ENCODE results near the gene SMIM20.
A peak's percentile ranks its signal among the peaks of the same experiment; 100 is the strongest.
"Not testable (repeated sequence)": the region's sequence is repeated elsewhere in the genome, so short reads cannot be mapped to it uniquely, and the experiment has no call there.

Gene SMIM20

DNA sequence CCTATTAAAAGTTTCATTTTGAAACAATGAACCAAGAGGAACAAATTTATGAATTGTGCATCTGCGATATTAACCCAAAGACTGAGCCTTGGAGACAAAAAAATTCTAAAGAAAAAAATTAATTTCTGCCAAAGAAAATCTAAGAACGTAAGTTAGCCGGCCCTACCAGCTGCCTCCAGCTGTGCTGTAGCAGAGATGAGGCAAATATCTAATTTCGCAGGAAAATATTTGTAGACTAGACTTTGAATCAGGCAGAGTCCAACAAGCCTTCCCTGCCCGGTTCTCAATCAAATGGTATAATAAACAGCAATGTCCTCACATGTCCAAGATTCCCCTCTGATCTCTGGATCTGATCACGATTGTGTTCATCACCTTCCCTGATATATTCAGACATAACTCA lies 21.2 kb upstream of the SMIM20 start:
- DNase-seq = no peak

DNA sequence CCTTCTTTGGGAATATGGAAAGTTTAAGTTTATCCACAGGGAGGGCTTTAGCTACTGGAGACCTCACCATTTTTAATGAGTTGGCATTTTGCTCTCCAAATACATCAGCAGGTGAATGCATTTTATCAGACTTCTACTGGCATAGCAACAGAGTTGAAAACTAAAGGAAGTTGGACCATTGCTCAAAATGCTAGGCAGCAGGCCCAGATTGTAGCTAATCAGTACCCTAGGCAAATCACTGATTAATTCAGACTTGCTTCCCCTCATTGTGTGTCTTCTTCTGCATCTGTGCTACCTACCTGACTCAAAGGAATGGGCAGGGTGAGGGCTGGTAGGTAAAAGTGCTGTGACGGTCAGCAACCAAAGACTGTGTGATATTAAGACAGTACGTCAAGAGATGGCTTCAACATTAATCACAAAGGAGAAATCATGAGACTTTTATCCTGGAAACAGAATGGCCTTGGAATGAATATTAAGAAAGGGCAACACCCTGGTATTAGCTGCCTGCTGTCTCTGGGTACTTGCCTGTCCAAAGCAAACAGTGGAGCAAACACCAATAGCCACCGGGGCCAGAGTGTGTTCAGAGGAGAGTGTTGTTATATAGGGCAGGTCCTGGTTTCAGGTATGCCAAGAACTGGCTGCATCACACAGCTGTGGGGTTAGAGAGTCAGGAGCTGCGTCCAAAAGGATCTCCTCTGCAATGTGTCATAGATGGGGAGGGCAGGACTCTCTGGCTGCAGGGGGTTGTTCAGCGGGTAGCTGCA lies 17.1 kb upstream of the SMIM20 start:
- no peak for DNase-seq

DNA sequence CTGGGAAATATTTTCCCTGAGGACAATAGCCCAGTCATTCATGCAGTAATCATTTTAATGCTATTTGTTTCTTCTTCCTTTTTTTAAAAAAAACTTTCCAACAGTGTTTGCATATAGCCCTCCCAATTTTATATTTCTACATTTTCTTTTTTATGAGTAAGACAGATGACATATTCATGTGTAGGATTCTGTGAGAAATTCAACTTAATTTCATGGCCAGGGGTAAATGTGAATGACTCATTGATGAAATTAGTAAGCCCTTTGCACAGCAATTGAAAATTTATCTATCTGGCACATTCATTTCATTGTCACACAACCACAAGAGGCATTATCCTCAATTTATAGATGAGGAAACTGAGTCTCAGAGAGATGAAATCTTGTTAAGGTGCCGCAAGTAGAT lies 13.7 kb upstream of the SMIM20 start:
- no peak for DNase-seq

DNA sequence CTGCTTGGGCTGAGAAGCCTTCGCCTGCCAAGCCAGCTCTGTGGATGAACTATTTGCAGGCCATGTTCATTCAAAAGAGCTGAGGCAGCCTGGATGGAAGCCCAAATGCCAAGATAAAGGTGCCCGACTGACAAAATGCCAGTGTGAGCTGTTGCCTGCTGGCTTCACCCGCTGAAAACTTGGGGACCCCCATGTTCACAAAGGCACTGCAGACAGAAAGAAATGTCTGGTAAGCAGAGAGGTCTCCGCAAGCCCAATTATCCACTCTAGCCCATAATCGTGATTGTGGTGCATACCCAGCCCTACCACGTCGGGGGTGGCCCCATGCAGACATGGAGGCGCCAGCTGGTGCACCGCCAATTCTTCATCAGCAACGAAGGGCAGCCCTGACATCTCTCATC lies 13.0 kb upstream of the SMIM20 start:
- DNase-seq = no peak

DNA sequence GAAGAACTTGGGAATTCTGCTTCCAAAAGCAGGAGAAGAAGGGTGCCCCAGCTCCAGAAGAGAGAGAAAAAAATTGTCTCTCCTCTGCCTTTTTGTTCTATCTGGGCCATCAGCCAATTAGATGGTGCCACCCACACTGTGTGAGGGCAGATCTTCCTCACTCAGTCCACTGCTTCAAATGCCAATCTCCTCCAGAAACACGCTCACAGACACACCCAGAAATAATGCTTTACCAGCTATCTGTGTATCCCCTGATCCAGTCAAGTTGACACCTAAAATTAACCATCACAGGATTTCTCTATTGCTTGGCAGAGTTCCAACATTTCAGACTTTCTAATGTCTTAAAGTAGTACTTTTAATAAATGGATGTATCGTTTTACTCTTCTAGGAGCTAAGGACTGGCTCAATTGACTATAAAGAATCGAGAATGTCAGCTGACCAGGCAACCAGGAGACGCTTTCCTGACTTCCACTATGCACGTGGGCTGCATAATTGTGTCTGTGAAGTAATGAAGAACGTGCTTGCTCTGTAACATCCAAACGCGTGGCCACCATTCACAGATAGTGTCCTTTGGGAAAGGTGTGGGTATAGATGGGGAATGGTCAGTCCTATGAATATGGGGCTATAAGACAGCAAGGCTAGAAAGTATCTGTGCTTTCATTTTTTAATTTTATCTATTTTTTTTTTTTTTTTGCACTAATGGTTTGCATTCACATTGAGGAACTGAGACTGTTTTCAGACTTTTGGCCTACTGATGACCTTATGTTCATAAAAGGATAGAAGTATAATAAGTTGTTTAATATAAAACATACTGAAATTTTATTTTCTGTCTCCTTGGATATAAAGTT lies 9.9 kb upstream of the SMIM20 start:
- DNase-seq = no peak

DNA sequence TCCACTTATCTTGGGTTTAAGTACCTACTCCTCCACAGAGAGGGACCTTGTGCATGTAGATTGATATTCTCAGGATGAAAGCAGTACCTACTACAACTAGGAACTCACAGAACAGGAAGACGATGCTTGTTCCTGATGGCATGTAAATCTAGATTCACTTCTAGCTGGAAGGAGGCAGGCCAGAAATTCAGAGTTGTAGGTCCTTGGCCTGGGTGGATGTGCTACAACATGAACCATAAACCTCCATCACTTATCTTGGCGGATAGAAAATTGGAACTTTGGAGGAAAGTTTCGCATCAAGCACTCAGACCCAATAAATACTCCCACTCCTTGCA lies 9.3 kb upstream of the SMIM20 start:
- no peak for DNase-seq

DNA sequence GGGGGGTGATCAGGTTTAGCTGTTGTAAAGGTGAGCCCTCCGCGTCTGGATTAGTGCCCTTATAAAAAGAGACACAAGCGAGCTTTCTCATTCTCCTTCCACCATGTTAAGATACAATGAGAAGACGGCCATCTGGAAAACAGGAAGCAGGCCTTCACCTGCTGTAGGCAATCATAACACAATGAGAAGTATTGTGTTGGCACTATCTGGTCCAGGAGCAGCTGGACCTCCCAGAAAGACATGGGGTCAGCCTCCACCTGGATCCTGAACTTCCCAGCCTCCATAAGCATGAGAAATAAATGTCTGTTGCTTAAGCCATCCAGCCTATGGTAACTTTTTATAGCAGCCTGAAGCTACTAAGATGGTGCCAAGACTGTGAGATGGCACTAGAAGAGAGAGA lies 8.6 kb upstream of the SMIM20 start:
- no peak for DNase-seq

DNA sequence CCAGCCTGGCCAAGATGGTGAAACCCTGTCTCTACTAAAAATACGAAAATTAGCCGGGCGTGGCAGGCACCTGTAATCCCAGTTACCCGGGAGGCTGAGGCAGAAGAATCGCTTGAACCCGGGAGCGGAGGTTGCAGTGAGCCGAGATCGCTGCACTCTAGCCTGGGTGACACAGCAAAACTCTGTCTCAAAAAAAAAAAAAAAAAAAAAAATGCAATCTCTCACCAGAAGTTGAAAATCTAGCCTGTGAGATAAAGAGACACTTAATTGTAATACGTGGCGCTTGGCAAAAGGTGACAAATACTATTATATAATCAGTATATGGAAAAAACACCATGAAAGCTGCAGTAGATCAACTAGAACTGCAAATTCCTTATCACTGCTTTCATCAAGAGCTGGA lies 7.9 kb upstream of the SMIM20 start:
- DNase-seq = not testable (repeated sequence)

DNA sequence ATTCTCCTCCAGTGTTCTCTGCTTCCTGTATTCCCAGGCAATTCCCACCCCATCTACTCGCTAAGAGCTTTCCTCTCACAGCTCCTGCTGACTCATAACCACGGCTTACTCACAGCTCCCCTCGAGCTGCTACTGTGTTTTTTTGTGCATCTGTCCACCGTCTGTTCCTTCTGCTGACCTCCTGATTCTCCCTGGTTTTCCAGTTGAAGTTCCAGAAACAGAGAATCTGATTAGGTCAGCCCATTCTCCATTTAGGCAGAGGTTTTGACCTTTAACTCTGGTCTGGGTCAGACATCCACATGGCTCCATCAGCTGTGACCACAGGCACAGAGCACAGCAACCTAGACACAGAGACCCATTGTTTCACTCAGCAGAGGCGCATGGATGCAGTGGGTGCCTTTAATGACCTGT lies 5.5 kb upstream of the SMIM20 start:
- no peak for DNase-seq

DNA sequence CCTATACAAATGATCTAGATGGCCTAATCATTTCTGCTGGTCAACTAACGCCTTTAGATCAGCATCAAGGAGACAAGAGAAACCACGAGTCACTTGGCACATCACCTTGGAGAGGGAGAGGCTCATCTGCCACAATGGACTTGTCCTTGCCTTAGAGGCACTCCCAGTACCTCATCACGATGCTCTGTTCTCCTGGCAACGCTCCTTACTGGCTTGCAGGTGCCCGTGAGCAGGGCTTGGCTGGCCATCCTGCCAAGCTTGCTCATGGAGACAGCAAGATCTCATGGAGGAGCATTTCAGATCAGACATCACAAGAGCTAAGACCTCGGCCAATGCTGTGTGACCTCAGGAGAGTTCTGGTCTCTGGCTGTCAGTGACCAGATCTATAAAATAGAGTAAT lies 2.7 kb upstream of the SMIM20 start:
- DNase-seq = no peak

DNA sequence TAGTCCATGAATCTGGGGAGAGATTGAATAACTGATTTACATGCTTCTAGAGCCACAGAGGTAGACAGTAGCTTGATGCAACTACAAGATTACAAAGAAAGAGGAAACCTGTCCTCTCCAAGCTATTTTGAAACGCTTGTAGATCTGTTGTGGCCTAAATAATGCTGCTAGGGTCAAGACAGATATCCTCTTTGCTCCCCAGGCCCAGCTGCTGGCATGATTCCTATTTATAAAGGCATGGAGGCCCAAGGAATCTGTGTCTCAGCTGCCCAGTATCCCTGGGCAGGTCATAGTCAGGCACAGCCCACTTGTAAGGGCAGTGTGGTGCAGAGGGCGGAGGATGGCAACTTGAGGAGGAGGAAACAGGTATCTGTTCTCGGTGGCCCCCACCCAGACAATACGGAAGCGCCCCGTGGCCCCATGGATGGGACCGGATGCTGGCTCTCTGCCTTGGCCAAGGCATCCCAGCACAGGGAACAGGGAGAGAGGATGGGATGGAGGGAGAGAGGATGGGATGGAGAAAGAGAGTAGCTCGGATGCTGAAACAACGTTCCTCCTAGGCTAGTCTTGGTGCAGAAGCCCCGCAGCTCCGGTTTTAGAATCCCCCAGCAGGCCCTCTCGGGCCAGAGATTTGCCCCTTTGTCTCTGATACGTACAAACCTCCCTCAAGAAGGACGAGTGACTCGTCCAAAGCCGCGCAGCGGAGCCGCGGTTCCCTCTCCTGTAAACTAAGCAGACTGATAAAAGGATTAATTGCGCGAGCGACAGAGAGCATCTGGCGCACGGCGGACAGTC lies 767 bp upstream of the SMIM20 start:
- no peak for DNase-seq

DNA sequence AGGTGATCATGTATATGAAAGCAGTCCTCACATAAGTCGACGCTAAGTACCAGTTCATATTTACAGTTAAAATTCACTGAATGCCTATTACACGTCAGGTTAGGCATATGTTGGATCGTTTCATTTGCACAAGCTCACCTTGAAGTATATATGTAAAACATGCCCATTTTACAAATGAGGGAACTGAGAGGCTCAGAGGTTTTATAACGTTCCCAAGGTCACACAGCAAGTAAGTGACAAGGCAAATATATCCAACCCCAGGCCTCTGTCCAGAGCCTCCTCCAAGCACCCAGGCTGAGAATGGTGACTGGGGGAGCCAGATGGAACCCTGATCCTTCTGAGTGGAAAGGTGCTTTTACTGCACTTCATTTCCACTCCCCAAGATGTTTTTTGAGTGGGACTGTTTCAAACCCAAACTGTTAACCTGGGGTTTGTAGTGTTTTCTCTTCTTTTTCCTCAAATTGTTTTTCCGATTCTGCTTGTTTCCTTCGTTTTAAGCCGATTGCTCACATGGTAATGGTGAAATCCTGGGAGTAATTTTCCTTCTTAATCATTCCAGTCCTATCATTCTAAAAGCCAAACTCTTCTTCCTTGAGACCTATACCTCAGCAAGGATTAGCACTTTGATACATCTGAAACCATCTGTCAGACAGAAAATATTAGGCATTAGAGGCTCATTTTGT lies 791 bp downstream of the SMIM20 start:
- DNase-seq = no peak

DNA sequence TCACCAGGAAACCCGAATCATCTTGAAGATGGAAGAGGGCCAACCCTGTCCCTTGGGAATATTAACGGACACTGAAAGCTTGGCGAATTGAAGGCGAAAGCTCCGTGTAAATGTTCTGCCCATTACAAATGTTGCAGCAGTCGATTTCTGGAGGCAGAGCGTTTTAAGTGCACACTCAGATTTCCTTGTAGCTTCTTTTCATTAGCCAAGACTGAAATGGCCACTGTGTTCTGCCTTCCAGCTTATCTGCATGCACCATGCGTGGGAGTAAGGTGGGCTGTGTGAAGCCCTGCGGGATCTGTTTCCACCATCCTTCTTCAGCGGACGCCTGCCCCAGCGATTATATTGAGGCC lies 1.3 kb downstream of the SMIM20 start:
- no peak for DNase-seq

DNA sequence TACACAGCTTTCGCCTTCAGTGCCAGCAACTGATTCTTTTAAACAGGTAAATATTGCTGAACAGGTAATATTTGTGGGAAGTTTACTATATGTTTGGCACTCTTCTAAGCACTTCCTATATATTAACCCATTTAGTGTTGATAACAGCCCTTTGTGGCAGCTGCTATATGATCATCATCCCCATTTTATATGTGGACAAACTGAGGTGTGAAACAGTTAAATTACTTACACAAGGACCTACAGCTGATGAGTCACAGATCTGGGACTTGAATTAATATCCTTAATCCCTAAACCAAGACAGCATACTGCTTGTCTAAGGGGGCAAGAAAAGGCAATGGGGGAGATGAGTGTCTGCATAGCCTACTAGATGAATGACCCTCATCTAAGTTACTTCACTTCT lies 2.9 kb downstream of the SMIM20 start:
- no peak for DNase-seq

DNA sequence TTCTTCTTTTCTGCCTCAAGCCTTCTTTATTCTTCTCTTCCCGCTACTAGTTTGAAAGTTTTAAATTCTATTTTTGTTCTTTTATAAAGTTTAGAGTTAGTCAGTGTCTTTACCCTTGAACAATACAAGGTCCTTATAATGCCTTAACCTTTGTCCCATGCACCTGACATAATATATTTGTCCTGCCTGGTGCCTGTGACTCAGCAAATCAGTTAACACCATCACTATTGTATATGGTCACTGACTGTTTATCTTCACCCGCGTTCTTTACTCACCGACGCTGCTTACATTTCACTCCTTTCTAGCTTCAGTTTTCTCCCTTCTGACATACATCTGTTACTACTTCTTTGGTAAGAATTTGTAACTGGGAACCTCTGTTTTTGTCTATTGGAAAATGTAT lies 5.7 kb downstream of the SMIM20 start:
- no peak for DNase-seq

DNA sequence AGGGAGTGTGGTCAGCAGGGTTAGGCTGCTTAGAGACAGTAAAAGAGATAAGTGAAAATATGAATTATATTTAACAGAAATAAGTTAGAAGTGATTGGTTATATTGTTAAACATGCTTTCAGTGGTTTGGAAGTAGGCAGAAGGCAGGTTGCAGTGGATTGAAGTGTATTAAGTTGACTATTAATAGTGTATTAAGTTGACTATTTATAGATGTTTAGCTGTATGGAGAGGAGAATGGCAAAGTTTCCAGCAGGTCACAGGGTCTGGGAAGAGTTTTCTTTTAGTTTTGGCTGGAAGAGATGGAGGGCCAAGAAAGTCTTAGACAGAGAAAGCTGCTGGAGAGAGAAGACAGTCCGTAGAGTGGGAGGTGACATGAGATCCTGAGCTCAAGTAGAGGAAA lies 7.9 kb downstream of the SMIM20 start:
- no peak for DNase-seq

DNA sequence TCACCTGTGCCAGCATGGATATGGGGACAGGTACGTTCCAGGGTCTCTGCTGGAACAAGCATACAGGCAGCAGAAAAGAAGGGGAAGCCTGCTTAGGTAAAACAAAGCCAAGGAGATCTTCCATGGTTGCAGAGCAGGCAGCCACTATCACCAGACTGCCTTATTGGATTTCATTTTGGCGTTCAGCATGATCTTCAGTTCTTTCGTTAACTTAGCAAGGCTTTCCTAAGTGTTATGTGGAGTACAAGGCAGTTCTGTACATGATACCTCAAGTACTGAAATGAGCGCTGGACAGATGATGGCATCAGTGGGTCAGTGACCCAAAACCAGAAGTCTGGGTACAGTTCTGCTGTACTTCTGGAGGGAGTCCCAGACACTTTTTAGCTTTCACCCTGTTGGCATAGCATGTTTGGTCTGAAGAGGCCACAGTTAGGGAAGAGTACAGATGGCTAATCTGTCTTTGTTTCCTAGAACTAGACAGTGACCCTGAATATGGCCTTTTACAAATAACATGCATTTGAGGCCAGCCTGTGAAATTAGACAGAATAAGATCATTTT lies 8.9 kb downstream of the SMIM20 start:
- no peak for DNase-seq

DNA sequence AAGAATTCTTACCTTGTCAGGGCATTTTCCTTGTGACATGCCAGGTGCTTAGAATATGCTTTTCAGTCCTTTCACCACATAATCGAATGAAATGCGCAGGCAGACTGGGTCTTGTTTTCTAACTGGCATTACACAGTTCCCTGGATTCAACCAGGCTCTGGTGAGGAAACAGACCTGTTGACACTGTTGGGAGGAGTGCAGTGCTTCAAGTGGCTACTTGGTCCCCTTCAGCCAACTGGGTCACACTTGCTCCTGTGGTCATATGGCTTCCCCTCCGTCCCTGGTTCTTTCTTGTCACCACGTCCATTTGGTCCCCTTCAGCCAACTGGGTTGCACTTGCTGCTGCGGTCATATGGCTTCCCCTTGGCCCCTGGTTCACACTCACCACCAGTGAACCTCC lies 9.7 kb downstream of the SMIM20 start:
- DNase-seq = no peak

DNA sequence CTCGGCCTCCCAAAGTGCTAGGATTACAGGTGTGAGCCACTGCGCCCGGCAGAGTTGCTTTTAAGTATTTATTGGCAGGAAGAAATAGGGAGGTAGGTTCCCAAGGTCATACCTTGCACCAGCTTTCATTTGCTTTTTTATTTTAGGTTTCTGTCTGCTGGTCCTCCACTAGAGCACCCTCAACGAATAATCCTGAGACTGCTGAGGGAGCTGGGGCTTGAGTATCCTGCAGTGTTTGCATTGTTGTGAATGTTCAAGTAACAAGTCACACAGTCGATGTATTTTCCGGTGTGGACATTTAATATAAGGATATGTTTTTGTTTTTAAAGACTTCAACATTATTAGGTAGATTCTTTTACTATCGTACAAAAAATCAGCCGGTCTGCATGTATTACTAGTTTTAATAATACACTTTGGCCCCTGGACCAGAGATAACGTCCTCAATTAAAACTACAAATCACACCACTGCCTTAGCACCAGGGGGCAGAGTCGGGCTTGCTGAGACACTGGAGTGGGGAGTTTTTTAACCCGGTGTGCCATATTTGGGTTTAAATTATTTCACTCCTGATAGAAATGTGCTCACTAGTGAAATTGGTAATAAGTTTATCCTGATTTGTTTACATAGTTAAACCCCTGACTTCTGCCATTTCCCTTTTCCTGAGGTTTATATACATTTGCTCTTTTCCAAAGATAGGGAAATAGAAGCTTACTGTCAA lies 11.6 kb downstream of the SMIM20 start:
- no peak for DNase-seq

DNA sequence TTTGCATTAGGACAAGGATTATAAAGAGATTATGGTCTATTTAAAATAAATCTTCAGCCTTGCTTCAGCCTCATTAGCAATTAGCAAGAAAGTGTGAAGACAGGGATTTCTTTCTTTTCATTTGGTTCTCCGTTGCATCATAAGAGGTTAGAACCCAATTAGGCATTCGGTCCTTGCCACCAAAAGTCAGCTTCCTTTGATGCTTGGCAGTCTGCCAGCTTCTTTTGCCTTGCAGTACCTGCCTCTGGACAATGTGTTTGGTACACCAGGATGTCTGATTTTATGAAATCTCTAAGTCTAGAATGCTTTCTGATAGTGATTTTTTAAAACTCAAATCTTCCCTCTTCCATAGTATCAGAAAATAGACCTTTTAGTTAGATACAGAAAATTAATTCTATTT lies 12.4 kb downstream of the SMIM20 start:
- DNase-seq = no peak

DNA sequence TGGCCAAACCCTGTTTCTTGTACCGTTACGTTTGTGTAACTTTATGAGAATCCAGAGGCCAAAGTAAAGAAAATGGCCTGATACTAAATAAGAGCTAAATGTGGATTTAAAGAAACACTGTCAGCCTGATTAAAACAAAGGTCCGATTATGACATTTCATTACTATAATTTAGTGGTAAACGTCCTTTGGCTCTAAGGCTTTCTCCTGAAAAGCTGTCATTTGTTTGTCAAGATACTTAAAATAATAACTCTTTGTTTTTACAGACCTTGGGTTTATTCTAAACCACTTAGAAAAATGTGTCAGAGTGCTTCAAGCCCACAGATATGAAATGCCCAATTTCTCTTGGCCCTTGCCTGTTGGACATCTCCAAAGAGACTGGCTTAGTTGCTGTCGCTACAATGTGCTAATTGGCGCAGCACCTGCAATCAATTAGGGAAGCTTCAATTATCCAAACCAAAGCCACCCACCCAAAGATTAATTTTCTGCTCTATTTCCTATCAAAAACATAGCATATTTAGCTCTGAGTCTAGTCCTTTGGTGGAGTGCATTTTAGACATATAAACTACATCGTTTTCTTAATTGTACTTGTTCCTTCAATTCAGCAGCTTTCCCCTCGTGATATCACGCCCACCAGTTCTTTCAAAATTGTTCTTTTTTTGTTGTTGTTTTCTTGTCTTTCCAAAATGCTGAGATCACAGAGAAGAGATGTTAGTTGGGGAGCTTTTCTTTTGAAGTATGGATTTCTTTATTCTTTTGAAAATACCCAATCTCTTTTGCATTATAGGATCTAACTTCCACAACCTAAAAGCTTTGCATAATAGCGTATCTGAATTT lies 13.6 kb downstream of the SMIM20 start:
- DNase-seq = peak; percentile 47

All from NCI-H1417 treated with DMSO at 0.1 percent for 48 hours (cell line).